Tibial artery (tissue), 4 donors: ENCODE measurements around the gene ACSM2B.
"Not testable (repeated sequence)": the region's sequence is repeated elsewhere in the genome, so short reads cannot be mapped to it uniquely, and the experiment has no call there.

ENCODE experiments used
- DNase-seq, 2 donors: peaks; one replicate each; pipeline ENCODE4 v3.0.0-alpha.2; 2019
- H3K27ac ChIP-seq, 2 donors: fragments of 200-600 bp; sonication (generic) in 1 of 2; 1 replicate in 1 of 2; 2 replicates in 1 of 2; pipeline ENCODE4 v1.5.1; 2018 to 2019; ENCODE audit warnings: mild to moderate bottlenecking in 1 of 2
- H3K27me3 ChIP-seq, 2 donors: fragments of 200-600 bp; sonication (generic) in 1 of 2; one replicate each; pipeline versions ENCODE4 v1.5.1 to v1.6.0; 2016 to 2019
- H3K36me3 ChIP-seq, 3 donors: fragments of 200-600 bp; sonication (generic) in 2 of 3; one replicate each; pipeline ENCODE4 v1.5.1; 2016 to 2019; ENCODE audit warnings: mild to moderate bottlenecking in 2 of 3
- H3K4me1 ChIP-seq, 4 donors: fragments of 200-600 bp; sonication (generic) in 2 of 4; 1 replicate in 3 of 4; 2 replicates in 1 of 4; pipeline ENCODE4 v1.5.1; 2016 to 2019
- H3K4me3 ChIP-seq, 2 donors: fragments of 200-600 bp; sonication (generic) in 1 of 2; 1 replicate in 1 of 2; 2 replicates in 1 of 2; pipeline ENCODE4 v1.5.1; 2018 to 2019; ENCODE audit warnings: mild to moderate bottlenecking in 2 of 2
- H3K9me3 ChIP-seq, 3 donors: fragments of 200-600 bp; sonication (generic) in 1 of 3; one replicate each; pipeline ENCODE4 v1.5.1; 2016 to 2019
- CTCF ChIP-seq, 2 experiments: fragments of 200-600 bp in 1 of 2; fragments of 450-650 bp in 1 of 2; IDR thresholded peaks; one replicate each; pipeline ENCODE4 v1.5.1; 2017 to 2019; ENCODE audit warnings: antibody characterized with exemption in 2 of 2, mild to moderate bottlenecking in 1 of 2, moderate library complexity in 1 of 2
- intact Hi-C: fragments of 100-400 bp; cut with DNase I; formaldehyde crosslinking; loops from one replicate; pipeline ENCODE4 v1.15.0; 2023; ENCODE audit warnings: low total_unique reads

Gene ACSM2B

GRCh38 chr16:20598832-20599469, 22.8 kb upstream of the ACSM2B start:
- Histone ChIP-seq H3K27ac (no peak overlapping the region), H3K4me3 (no peak overlapping the region), H3K27me3 (no peaks in the 10 kb centered on the region), H3K9me3 (no peaks in the 10 kb centered on the region), H3K36me3 (no peaks in the 10 kb centered on the region), H3K4me1 (no peaks in the 10 kb centered on the region)
- TF ChIP-seq CTCF (IDR thresholded peaks at IDR 0.05): no peak
- DNase-seq: no peak
- intact Hi-C loops: no loop called here

DNA sequence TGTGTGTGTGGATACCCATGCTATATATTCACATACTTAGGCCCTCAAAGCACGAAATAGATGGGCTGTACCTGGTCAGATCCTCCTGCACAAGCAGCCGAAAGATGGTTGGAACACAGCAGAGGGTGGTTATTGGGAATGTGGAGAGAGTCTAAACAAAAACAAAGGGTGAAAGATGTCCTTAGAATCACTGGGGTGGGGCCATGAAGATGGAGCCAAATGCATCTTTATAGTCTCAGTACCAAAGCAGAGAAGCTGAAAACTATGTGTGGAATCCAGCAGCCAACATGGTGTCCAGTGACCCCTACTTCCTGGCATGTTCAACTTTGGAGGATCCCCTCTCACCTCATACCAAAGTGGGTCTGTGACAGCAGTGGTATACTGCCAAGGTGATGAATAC, 19.5 kb upstream of the ACSM2B start:
- intact Hi-C loops, H3K4me3 ChIP-seq, H3K27ac ChIP-seq, H3K9me3 ChIP-seq, H3K36me3 ChIP-seq, DNase-seq, H3K27me3 ChIP-seq, H3K4me1 ChIP-seq: not testable (repeated sequence)

- intact Hi-C loops, H3K4me1 ChIP-seq, H3K4me3 ChIP-seq, DNase-seq, H3K27ac ChIP-seq, H3K9me3 ChIP-seq, H3K27me3 ChIP-seq, H3K36me3 ChIP-seq: not testable (repeated sequence)
These were observed 18.9 kb upstream of the ACSM2B start for GRCh38 chr16:20595068-20595467.

DNA sequence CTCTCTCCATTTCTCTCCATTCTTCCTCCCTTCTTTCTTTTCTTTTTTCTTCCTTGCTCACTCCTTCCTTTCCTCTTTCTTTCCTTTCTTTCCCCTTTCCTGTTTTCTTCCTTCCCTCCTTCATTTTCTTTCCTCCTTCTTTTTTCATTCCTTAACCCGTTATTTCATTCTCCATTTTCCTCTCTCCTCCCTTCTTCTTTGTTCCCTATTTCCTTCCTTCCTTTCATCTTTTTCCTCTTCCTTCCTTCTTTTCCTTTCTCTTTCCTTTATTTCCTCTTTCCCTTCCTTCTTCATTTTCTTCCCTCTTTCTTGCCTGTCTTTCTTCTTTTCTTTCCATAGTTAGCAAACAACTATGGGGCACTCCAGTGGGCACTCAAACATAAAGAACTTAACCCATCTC, 16.6 kb upstream of the ACSM2B start:
- DNase-seq, H3K36me3 ChIP-seq, H3K9me3 ChIP-seq, H3K4me3 ChIP-seq, intact Hi-C loops, H3K27me3 ChIP-seq, H3K27ac ChIP-seq: not testable (repeated sequence)
- peaks cover 0 to 17% (median 0%) of the 10 kb centered on the region in 4 donors for H3K4me1 ChIP-seq

DNA sequence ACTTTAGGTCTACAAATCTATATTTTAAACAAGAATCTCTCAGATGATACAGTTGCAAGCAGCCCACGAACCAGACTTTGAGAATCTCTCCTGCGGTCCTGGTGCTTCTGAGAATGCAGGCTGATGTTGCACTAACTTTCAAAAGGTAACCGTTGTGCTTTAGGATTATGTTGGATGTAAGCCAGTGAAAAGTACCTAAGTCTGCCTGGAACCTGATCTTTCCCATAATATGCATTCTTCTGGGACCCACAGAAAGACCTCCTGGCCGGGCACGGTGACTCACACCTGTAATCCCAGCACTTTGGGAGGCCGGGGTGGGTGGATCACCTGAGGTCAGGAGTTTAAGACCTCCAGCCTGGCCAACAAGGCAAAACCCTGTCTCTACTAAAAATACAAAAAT, 13.3 kb upstream of the ACSM2B start:
- H3K4me3 ChIP-seq, intact Hi-C loops, H3K9me3 ChIP-seq, DNase-seq, H3K36me3 ChIP-seq, H3K27ac ChIP-seq, H3K27me3 ChIP-seq: not testable (repeated sequence)
- H3K4me1 ChIP-seq: peaks cover 0 to 31% (median 2%) of the 10 kb centered on the region in 4 donors

- H3K27me3 ChIP-seq, H3K4me3 ChIP-seq, H3K9me3 ChIP-seq, H3K36me3 ChIP-seq, intact Hi-C loops: not testable (repeated sequence)
- H3K27ac ChIP-seq: peak overlapping the region; percentile 89 to 95
- peaks cover 0 to 31% (median 2%) of the 10 kb centered on the region in 4 donors for H3K4me1 ChIP-seq
- peak; percentile 49 to 90 for DNase-seq
These were observed 11.5 kb upstream of the ACSM2B start for GRCh38 chr16:20587645-20588074.

- H3K36me3 ChIP-seq, DNase-seq, H3K9me3 ChIP-seq, intact Hi-C loops, H3K27me3 ChIP-seq, H3K4me3 ChIP-seq: not testable (repeated sequence)
- Histone ChIP-seq H3K27ac (peak overlapping the region; percentile 89 to 95), H3K4me1 (peaks cover 0 to 31% (median 2%) of the 10 kb centered on the region in 4 donors)
These were observed 10.5 kb upstream of the ACSM2B start for GRCh38 chr16:20586716-20587115.

- H3K9me3 ChIP-seq, intact Hi-C loops, H3K4me3 ChIP-seq, DNase-seq, H3K36me3 ChIP-seq, H3K27me3 ChIP-seq: not testable (repeated sequence)
- Histone ChIP-seq H3K27ac (peak overlapping the region in 1 of 2 donors; percentile 95), H3K4me1 (peaks cover 0 to 31% (median 2%) of the 10 kb centered on the region in 4 donors)
These were observed 9.9 kb upstream of the ACSM2B start for GRCh38 chr16:20586112-20586511.

DNA sequence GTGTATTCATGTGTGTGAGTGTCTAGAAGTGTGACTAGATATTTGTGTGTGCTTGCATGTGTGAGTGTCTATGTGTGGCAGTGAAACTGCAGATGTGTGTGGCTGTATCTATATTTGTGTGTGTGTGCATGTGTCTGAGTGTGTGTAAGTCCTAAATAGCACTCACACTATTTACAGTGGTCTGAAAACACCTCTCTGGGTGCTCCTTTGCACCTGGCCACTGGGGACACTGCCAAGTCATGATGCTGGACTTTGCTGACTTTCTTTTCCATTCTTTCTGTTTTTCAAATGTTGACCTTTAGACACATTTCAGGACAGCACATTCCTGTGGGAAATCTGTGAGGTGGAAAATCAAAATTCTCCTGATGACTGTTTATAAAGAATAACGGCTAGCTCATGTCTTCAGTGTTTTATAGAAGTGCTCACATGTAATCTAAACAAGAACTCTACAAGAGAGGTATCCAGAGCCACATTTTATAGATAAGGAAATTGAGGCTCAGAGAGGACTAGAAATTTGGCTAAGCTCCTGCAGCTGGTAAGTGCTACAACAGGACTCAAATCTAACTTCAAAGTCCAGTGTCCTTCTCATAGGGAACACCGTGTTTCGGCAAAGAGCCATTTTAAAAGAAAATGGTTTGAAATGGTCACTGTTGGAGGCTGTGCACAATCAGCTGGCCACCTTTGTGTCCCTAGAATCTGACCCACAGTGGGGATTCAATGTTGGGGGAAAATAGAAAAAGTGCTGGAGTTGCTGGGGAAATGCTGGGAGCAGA, 4.5 kb upstream of the ACSM2B start:
- H3K9me3 ChIP-seq, H3K27me3 ChIP-seq, DNase-seq, H3K4me3 ChIP-seq, H3K27ac ChIP-seq, intact Hi-C loops, H3K36me3 ChIP-seq, H3K4me1 ChIP-seq: not testable (repeated sequence)

GRCh38 chr16:20578091-20578490, 1.9 kb upstream of the ACSM2B start:
- H3K36me3 ChIP-seq, H3K27ac ChIP-seq, intact Hi-C loops, H3K4me1 ChIP-seq, H3K27me3 ChIP-seq, DNase-seq, H3K9me3 ChIP-seq, H3K4me3 ChIP-seq: not testable (repeated sequence)

GRCh38 chr16:20569117-20569651, 7.0 kb downstream of the ACSM2B start:
- DNase-seq: not testable (repeated sequence)

More at GRCh38 chr16:20569117-20569651, 7.0 kb downstream of the ACSM2B start:
- H3K9me3 ChIP-seq, H3K27me3 ChIP-seq, H3K4me1 ChIP-seq, intact Hi-C loops, H3K27ac ChIP-seq, H3K4me3 ChIP-seq, H3K36me3 ChIP-seq: not testable (repeated sequence)
